Sigmoid colon (tissue), 7 donors: ENCODE measurements around the gene EXOC3L4. TPM values are rescaled to one million over a fixed set of nuclear protein-coding genes. Genes with fewer than 3 reads are reported as not detected.

Experiments used
- DNase-seq: peaks from one replicate; pipeline ENCODE4 v3.0.0-alpha.2; 2019
- H3K27ac ChIP-seq, 4 donors: fragments of 200-600 bp; sonication (generic); one replicate each; pipeline ENCODE4 v1.5.1; 2016 to 2019; ENCODE audit warnings: mild to moderate bottlenecking in 1 of 4
- H3K27me3 ChIP-seq, 3 donors: fragments of 200-600 bp; sonication (generic); one replicate each; pipeline ENCODE4 v1.5.1; 2019; ENCODE audit warnings: mild to moderate bottlenecking in 1 of 3
- H3K36me3 ChIP-seq, 4 donors: fragments of 200-600 bp; sonication (generic); one replicate each; pipeline ENCODE4 v1.5.1; 2016 to 2019
- H3K4me1 ChIP-seq, 4 donors: fragments of 200-600 bp; sonication (generic); one replicate each; pipeline ENCODE4 v1.5.1; 2017 to 2019
- H3K4me3 ChIP-seq, 4 donors: fragments of 200-600 bp; sonication (generic); one replicate each; pipeline ENCODE4 v1.5.1; 2017 to 2019; ENCODE audit warnings: mild to moderate bottlenecking in 2 of 4, moderate library complexity in 1 of 4
- H3K9me3 ChIP-seq, 4 donors: fragments of 200-600 bp in 3 of 4; sonication (generic) in 3 of 4; one replicate each; pipeline versions ENCODE4 v1.5.1 to v1.6.1; 2013 to 2019
- EP300 ChIP-seq, 4 donors: sonication (generic); formaldehyde crosslinking; IDR thresholded peaks; one replicate each; pipeline ENCODE4 v1.6.1; 2017; ENCODE audit warnings: antibody characterized with exemption in 4 of 4
- POLR2A ChIP-seq, 2 donors: fragments of 450-650 bp; IDR thresholded peaks; one replicate each; pipeline ENCODE4 v1.6.1; 2016; ENCODE audit warnings: antibody characterized with exemption in 2 of 2, mild to moderate bottlenecking in 2 of 2, moderate library complexity in 2 of 2
- POLR2AphosphoS5 ChIP-seq, 4 donors: sonication (generic); formaldehyde crosslinking; IDR thresholded peaks; one replicate each; pipeline ENCODE4 v1.6.1; 2017; ENCODE audit warnings: antibody characterized with exemption in 4 of 4
- WGBS, 2 donors: extraction: QIAGEN DNeasy Blood & Tissue Kit; methylation state at CpG; one replicate each; pipeline ENCODE4 v1.1.7; 2013; 5-methylcytosine and 5-hydroxymethylcytosine counted together
- intact Hi-C: fragments of 100-400 bp; cut with DNase I; formaldehyde crosslinking; loops from one replicate; pipeline ENCODE4 v1.15.1; 2023
- polyA plus RNA-seq, 3 donors: library from polyadenylated mRNA; stranded (reverse); fragments of 200-250 nt; gene quantifications; one replicate each; pipeline ENCODE4 v1.2.3, GENCODE V29; 2013
- total RNA-seq, 4 donors: library from RNA; depleted of rRNA; stranded (reverse); fragments of >200 nt; gene quantifications; one replicate each; pipeline ENCODE4 v1.1.0, GENCODE V29; 2016
- TF ChIP-seq, protein P1 (sequence below), 4 experiments: fragments of 450-650 bp in 3 of 4; fragments of 200-600 bp in 1 of 4; IDR thresholded peaks; one replicate each; pipeline ENCODE4 v1.5.1; 2016 to 2019; ENCODE audit warnings: antibody characterized with exemption in 4 of 4, mild to moderate bottlenecking in 3 of 4, moderate library complexity in 2 of 4
- donor health status: healthy with polysubstance abuse.
- donor health status: Bipolar disorder and iron deficiency.
- donor health status: healthy.

Gene EXOC3L4
- total and polyA plus RNA-seq, 7 donors: 0.36 to 23.8 (median 1.8) TPM

- H3K27ac ChIP-seq: no peak overlapping the region
- no peak overlapping the region for H3K4me3 ChIP-seq
- intact Hi-C loops: no loop called here
- DNase-seq: no peak
- peaks cover 11 to 23% (median 11%) of the 10 kb centered on the region in 3 donors for H3K27me3 ChIP-seq
- H3K36me3 ChIP-seq: no peaks in the 10 kb centered on the region
- TF ChIP-seq, protein P1, sequence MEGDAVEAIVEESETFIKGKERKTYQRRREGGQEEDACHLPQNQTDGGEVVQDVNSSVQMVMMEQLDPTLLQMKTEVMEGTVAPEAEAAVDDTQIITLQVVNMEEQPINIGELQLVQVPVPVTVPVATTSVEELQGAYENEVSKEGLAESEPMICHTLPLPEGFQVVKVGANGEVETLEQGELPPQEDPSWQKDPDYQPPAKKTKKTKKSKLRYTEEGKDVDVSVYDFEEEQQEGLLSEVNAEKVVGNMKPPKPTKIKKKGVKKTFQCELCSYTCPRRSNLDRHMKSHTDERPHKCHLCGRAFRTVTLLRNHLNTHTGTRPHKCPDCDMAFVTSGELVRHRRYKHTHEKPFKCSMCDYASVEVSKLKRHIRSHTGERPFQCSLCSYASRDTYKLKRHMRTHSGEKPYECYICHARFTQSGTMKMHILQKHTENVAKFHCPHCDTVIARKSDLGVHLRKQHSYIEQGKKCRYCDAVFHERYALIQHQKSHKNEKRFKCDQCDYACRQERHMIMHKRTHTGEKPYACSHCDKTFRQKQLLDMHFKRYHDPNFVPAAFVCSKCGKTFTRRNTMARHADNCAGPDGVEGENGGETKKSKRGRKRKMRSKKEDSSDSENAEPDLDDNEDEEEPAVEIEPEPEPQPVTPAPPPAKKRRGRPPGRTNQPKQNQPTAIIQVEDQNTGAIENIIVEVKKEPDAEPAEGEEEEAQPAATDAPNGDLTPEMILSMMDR (IDR thresholded peaks at IDR 0.05): no peak
- TF ChIP-seq POLR2AphosphoS5 (IDR thresholded peaks at IDR 0.05) (no peak), EP300 (IDR thresholded peaks at IDR 0.05) (no peak), POLR2A (IDR thresholded peaks at IDR 0.05) (no peak)
- WGBS, 2 donors: 90 to 92% methylated on average over 26 of the region's 26 CpGs
- no peaks in the 10 kb centered on the region for H3K9me3 ChIP-seq
- peaks cover 0 to 6% (median 5%) of the 10 kb centered on the region in 4 donors for H3K4me1 ChIP-seq
Observed at GRCh38 chr14:103097244-103097993, 2.9 kb downstream of the EXOC3L4 start.

DNA sequence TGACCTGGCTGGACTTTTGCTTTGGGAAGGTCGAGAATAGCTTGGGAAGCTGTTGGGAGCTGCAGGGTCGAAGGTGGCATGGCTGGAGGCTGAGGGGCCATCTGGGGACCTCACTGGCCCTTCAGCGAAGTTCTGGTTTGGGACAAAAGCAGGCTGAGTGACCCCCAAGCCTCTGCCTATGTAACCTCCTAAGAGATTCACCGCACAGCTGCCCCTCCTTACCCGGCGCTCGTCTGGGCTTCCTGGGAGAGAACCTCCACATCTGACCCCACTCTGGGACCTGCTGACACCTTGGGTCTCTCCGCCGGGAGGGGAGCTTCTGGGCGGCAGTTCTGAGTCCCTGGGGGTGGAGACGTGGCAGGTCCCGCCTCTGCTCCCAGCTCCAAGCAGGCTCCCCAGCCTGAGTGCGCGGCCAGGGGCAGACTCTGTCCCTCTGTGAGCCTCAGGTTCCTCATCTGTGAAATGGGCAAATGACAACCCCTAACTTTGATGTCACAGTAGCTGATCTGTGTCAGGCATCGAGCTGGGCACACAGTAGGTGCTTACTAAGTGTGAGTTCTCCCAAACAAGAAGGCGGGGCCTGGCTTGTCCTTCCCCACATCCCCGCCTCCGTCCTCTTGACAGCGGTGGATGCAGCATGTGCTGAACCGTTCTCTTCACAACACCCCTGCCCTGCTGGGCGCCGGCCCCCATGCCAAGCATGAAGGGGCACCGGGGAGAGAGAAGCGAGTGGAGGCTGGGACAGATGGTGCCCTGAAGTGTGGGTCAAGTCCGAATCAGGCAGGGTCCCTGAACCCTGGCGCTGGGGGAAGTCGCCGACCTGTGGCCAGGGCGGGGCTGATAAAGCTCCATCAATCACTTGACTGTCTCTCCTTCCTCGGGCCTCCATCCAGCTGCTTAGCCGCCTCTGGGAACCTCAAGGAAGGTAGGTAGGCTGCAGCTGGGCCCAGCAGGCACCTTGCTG lies 3.8 kb downstream of the EXOC3L4 start:
- TF ChIP-seq POLR2A (IDR thresholded peaks at IDR 0.05): no peak
- TF ChIP-seq EP300 (IDR thresholded peaks at IDR 0.05): no peak
- peaks cover 18 to 32% (median 20%) of the 10 kb centered on the region in 3 donors for H3K27me3 ChIP-seq
- peaks cover 0 to 14% (median 9%) of the 10 kb centered on the region in 4 donors for H3K4me1 ChIP-seq
- H3K4me3 ChIP-seq: no peak overlapping the region
- intact Hi-C loops: no loop called here
- 72 to 78% methylated on average over 31 of the region's 31 CpGs for WGBS, 2 donors
- no peak overlapping the region for H3K27ac ChIP-seq
- no peaks in the 10 kb centered on the region for H3K9me3 ChIP-seq
- no peaks in the 10 kb centered on the region for H3K36me3 ChIP-seq
- DNase-seq: no peak

- DNase-seq: no peak
- Histone ChIP-seq H3K27me3 (peaks cover 26 to 41% (median 29%) of the 10 kb centered on the region in 3 donors), H3K9me3 (no peaks in the 10 kb centered on the region), H3K36me3 (no peaks in the 10 kb centered on the region), H3K4me1 (peaks cover 0 to 23% (median 18%) of the 10 kb centered on the region in 4 donors), H3K27ac (no peak overlapping the region), H3K4me3 (no peak overlapping the region)
- TF ChIP-seq POLR2A (IDR thresholded peaks at IDR 0.05): no peak
- TF ChIP-seq EP300 (IDR thresholded peaks at IDR 0.05): no peak
- TF ChIP-seq, protein P1 (IDR thresholded peaks at IDR 0.05): no peak
- no peak for TF ChIP-seq POLR2AphosphoS5 (IDR thresholded peaks at IDR 0.05)
- intact Hi-C loops: no loop called here
- WGBS, 2 donors: 68 to 74% methylated on average over 12 of the region's 12 CpGs
Observed at GRCh38 chr14:103099081-103099732, 4.7 kb downstream of the EXOC3L4 start.

GRCh38 chr14:103099733-103100280 lies 5.3 kb downstream of the EXOC3L4 start:
- intact Hi-C loops: no loop called here
- Histone ChIP-seq H3K27ac (no peak overlapping the region), H3K36me3 (no peaks in the 10 kb centered on the region), H3K4me3 (no peak overlapping the region), H3K27me3 (peaks cover 32 to 47% (median 35%) of the 10 kb centered on the region in 3 donors), H3K4me1 (peaks cover 0 to 29% (median 24%) of the 10 kb centered on the region in 4 donors), H3K9me3 (no peaks in the 10 kb centered on the region)
- WGBS, 2 donors: 90 to 92% methylated on average over 8 of the region's 8 CpGs
- no peak for TF ChIP-seq POLR2AphosphoS5 (IDR thresholded peaks at IDR 0.05)
- no peak for DNase-seq

GRCh38 chr14:103100281-103101121 lies 6.0 kb downstream of the EXOC3L4 start:
- no peaks in the 10 kb centered on the region for H3K9me3 ChIP-seq
- TF ChIP-seq, protein P1 (IDR thresholded peaks at IDR 0.05): no peak
- TF ChIP-seq POLR2AphosphoS5 (IDR thresholded peaks at IDR 0.05): no peak
- no peak for TF ChIP-seq EP300 (IDR thresholded peaks at IDR 0.05)
- TF ChIP-seq POLR2A (IDR thresholded peaks at IDR 0.05): no peak
- 87 to 90% methylated on average over 25 of the region's 25 CpGs for WGBS, 2 donors
- H3K36me3 ChIP-seq: no peaks in the 10 kb centered on the region
- no peak overlapping the region for H3K27ac ChIP-seq
- H3K27me3 ChIP-seq: peaks cover 32 to 54% (median 36%) of the 10 kb centered on the region in 3 donors
- no peak for DNase-seq
- no peak overlapping the region for H3K4me3 ChIP-seq
- peaks cover 0 to 35% (median 30%) of the 10 kb centered on the region in 4 donors for H3K4me1 ChIP-seq
- intact Hi-C loops: no loop called here
